Endodermal cell (in vitro differentiated cells): ENCODE measurements around the gene SH2B3. TPM values are rescaled to one million over a fixed set of nuclear protein-coding genes. Genes with fewer than 3 reads are reported as not detected.

Experiments
- DNase-seq: peaks from one replicate; pipeline ENCODE4 v3.0.0-alpha.2; 2017
- H3K27ac ChIP-seq: 2 replicates; pipeline ENCODE4 v1.5.1; 2013; ENCODE audit warnings: mild to moderate bottlenecking, low read depth, low read length, moderate library complexity
- H3K27me3 ChIP-seq: 2 replicates; pipeline ENCODE4 v1.6.1; 2013; ENCODE audit warnings: mild to moderate bottlenecking, low read length, moderate library complexity; ENCODE audit not compliant: insufficient read depth, control insufficient read depth, poor library complexity, severe bottlenecking
- H3K36me3 ChIP-seq: 2 replicates; pipeline ENCODE4 v1.7.0; 2013; ENCODE audit warnings: mild to moderate bottlenecking, low read length, moderate library complexity; ENCODE audit not compliant: control insufficient read depth, insufficient read depth
- H3K4me1 ChIP-seq: one replicate; pipeline ENCODE4 v1.7.0; 2013; ENCODE audit warnings: low read length; ENCODE audit not compliant: control insufficient read depth, insufficient read depth
- H3K4me3 ChIP-seq: 2 replicates; pipeline ENCODE4 v1.5.1; 2013; ENCODE audit warnings: mild to moderate bottlenecking, low read length, moderate library complexity
- H3K9ac ChIP-seq: 2 replicates; pipeline ENCODE4 v1.6.1; 2013; ENCODE audit warnings: mild to moderate bottlenecking, low read length, moderate library complexity; ENCODE audit not compliant: poor library complexity, severe bottlenecking; ENCODE audit errors: extremely low read depth
- H3K9me3 ChIP-seq: 2 replicates; pipeline ENCODE4 v1.6.1; 2013; ENCODE audit warnings: mild to moderate bottlenecking, low read length, moderate library complexity; ENCODE audit not compliant: control insufficient read depth
- H3K27ac Mint-ChIP-seq: 2 replicates; pipeline ENCODE4 v1.8.0; 2020; ENCODE audit warnings: mixed read lengths
- H3K27me3 Mint-ChIP-seq: 2 replicates; pipeline ENCODE4 v1.8.0; 2021; ENCODE audit warnings: mild to moderate bottlenecking, mixed read lengths; ENCODE audit not compliant: insufficient read depth
- H3K36me3 Mint-ChIP-seq: 2 replicates; pipeline ENCODE4 v1.8.0; 2020; ENCODE audit warnings: low read depth, mixed read lengths
- H3K4me1 Mint-ChIP-seq: 2 replicates; pipeline ENCODE4 v1.8.0; 2020; ENCODE audit warnings: mixed read lengths
- H3K4me3 Mint-ChIP-seq: 2 replicates; pipeline ENCODE4 v1.8.0; 2020; ENCODE audit warnings: mild to moderate bottlenecking, moderate library complexity, mixed read lengths
- H3K9me3 Mint-ChIP-seq: 2 replicates; pipeline ENCODE4 v1.8.0; 2020; ENCODE audit warnings: mild to moderate bottlenecking, mixed read lengths
- CTCF ChIP-seq: fragments of 200-600 bp; sonication (generic); conservative IDR thresholded peaks from 2 replicates; pipeline ENCODE4 v1.5.0; 2021; ENCODE audit warnings: antibody characterized with exemption, mild to moderate bottlenecking
- WGBS, 2 experiments: methylation state at CpG; one replicate each; pipeline versions ENCODE4 v1.1.5 to v1.1.7; 2013; ENCODE audit warnings: missing lambda C conversion rate in 2 of 2, mixed read lengths in 1 of 2; ENCODE audit not compliant: insufficient coverage in 1 of 2, insufficient read length in 1 of 2; 5-methylcytosine and 5-hydroxymethylcytosine counted together
- long read RNA-seq, 4 experiments: library from polyadenylated mRNA in 2 of 4; library from RNA in 1 of 4; library from capped mRNA in 1 of 4; stranded (forward) in 3 of 4; unstranded in 1 of 4; transcript quantifications; one replicate each; pipeline ENCODE4 v2.0.0, GENCODE V29; 2020 to 2021; ENCODE audit warnings: inconsistent platforms in 1 of 4
- polyA plus RNA-seq, 2 experiments: library from polyadenylated mRNA; stranded (reverse); fragments of 50-300 nt; gene quantifications; one replicate each; pipeline ENCODE4 v1.2.3, GENCODE V29; 2013
- total RNA-seq, 2 donors: library from RNA; stranded (reverse); fragmentation: NEBNext Ultra II Directional in 1 of 2; extraction: Animal tissue kit (Norgen Biotek cat#: 25700) in 1 of 2; gene quantifications; 2 replicates in 1 of 2; 3 replicates in 1 of 2; pipeline ENCODE4 v1.2.1, GENCODE V29; 2021

Gene SH2B3
- total RNA-seq = 1 to 10 TPM; 6.8 to 6.9 TPM
- polyA plus RNA-seq (2013, experiment 1 of 2) = 6.2 TPM
- 5.0 TPM for polyA plus RNA-seq (2013, experiment 2 of 2)
- long read RNA-seq, experiment 1, partial matches to known transcripts = 0 of 1 reads
- long read RNA-seq, experiment 1, other reads (novel, unspliced or antisense) = 1 of 1 reads
- long read RNA-seq, experiment 2, full-length matches to known transcripts = 4 of 10 reads
- long read RNA-seq, experiment 2, partial matches to known transcripts = 1 of 10 reads
- long read RNA-seq, experiment 2, other reads (novel, unspliced or antisense) = 5 of 10 reads
- long read RNA-seq, experiment 3, partial matches to known transcripts = 0 of 5 reads
- long read RNA-seq, experiment 3, other reads (novel, unspliced or antisense) = 5 of 5 reads
- long read RNA-seq, experiment 4 = 0 reads

GRCh38 chr12:111405859-111406473 lies at the start of gene SH2B3:
SH2B3 (plus strand) TSS chr12:111405923; CDS start chr12:111418146, 12,223 bp downstream.
- Histone ChIP-seq H3K4me1 (peaks cover 13% of the 10 kb centered on the region), H3K9ac (peak within 1 kb of the TSS; percentile 66), H3K9me3 (no peaks in the 10 kb centered on the region), H3K36me3 (no peaks in the 10 kb centered on the region), H3K27ac (no peak within 1 kb of the TSS), H3K4me3 (peak within 1 kb of the TSS; percentile 78), H3K27me3 (peaks cover 6% of the 10 kb centered on the region)
- H3K36me3 Mint-ChIP-seq = no peaks in the 10 kb centered on the region
- H3K27ac Mint-ChIP-seq = peak within 1 kb of the TSS; percentile 91
- peaks cover 26% of the 10 kb centered on the region for H3K27me3 Mint-ChIP-seq
- no peak for TF ChIP-seq CTCF
- DNase-seq = no peak
- H3K9me3 Mint-ChIP-seq = no peaks in the 10 kb centered on the region
- H3K4me3 Mint-ChIP-seq = peak within 1 kb of the TSS; percentile 65
- peaks cover 28% of the 10 kb centered on the region for H3K4me1 Mint-ChIP-seq
- WGBS, 2 experiments = 0% methylated on average over 4 to 75 of the region's 80 CpGs

GRCh38 chr12:111359231-111359913 lies 46.4 kb upstream of the SH2B3 start:
- Mint-ChIP-seq H3K36me3 (peaks cover 2% of the 10 kb centered on the region), H3K27ac (no peak overlapping the region), H3K4me1 (peaks cover under 1% of the 10 kb centered on the region), H3K27me3 (no peaks in the 10 kb centered on the region), H3K9me3 (no peaks in the 10 kb centered on the region), H3K4me3 (no peak overlapping the region)
- peaks cover 3% of the 10 kb centered on the region for H3K4me1 ChIP-seq
- H3K4me3 ChIP-seq = no peak overlapping the region
- no peak overlapping the region for H3K9ac ChIP-seq
- no peak for DNase-seq
- no peaks in the 10 kb centered on the region for H3K27me3 ChIP-seq
- no peak for TF ChIP-seq CTCF
- WGBS, 2 experiments = 94 to 96% methylated on average over 9 to 11 of the region's 11 CpGs
- no peaks in the 10 kb centered on the region for H3K9me3 ChIP-seq
- H3K36me3 ChIP-seq = no peaks in the 10 kb centered on the region
- peak overlapping the region; percentile 13 for H3K27ac ChIP-seq

GRCh38 chr12:111359914-111360276 lies 45.8 kb upstream of the SH2B3 start:
- 90 to 93% methylated on average over 5 of the region's 5 CpGs for WGBS, 2 experiments
- Histone ChIP-seq H3K27me3 (no peaks in the 10 kb centered on the region), H3K36me3 (no peaks in the 10 kb centered on the region), H3K4me3 (no peak overlapping the region), H3K27ac (peak overlapping the region; percentile 13), H3K9ac (no peak overlapping the region), H3K4me1 (no peaks in the 10 kb centered on the region), H3K9me3 (no peaks in the 10 kb centered on the region)
- no peak for TF ChIP-seq CTCF
- Mint-ChIP-seq H3K27ac (no peak overlapping the region), H3K36me3 (peaks cover 2% of the 10 kb centered on the region), H3K4me1 (no peaks in the 10 kb centered on the region), H3K4me3 (no peak overlapping the region), H3K27me3 (no peaks in the 10 kb centered on the region), H3K9me3 (no peaks in the 10 kb centered on the region)
- no peak for DNase-seq
